ENCODE results near the gene RARB.

The RARB gene

GRCh38 chr3:25410703-25411102 lies 17.4 kb upstream of the RARB start:
- H3K4me2 ChIP-seq (ENCODE audit: low read length) = no peak overlapping the region
- no peaks in the 10 kb centered on the region for H3K36me3 ChIP-seq (ENCODE audit: insufficient read depth, low read length)
- no peak overlapping the region for H3K4me3 ChIP-seq (ENCODE audit: low read depth, low read length, poor library complexity, severe bottlenecking)
- no peak for TF ChIP-seq EZH2 (IDR thresholded peaks at IDR 0.05; ENCODE audit: borderline replicate concordance, low read length)
- no peak for TF ChIP-seq CTCF (IDR thresholded peaks at IDR 0.05; ENCODE audit: low read length)
- no peak overlapping the region for H2AFZ ChIP-seq (ENCODE audit: low read length)
- H3K79me2 ChIP-seq (ENCODE audit: insufficient read depth, low read length) = no peaks in the 10 kb centered on the region
- no peaks in the 10 kb centered on the region for H3F3A ChIP-seq (ENCODE audit: insufficient read depth, low read length)
- H3K9ac ChIP-seq (ENCODE audit: low read length) = no peak overlapping the region
- no peaks in the 10 kb centered on the region for H3K9me3 ChIP-seq (ENCODE audit: low read length)
- no peaks in the 10 kb centered on the region for H3K4me1 ChIP-seq (ENCODE audit: insufficient read depth, low read length, severe bottlenecking)
- H4K20me1 ChIP-seq (ENCODE audit: insufficient read depth, low read length) = no peaks in the 10 kb centered on the region
- no peaks in the 10 kb centered on the region for H3K9me2 ChIP-seq (ENCODE audit: low read depth, low read length)
- H3K27me3 ChIP-seq (ENCODE audit: insufficient read depth, low read length) = no peaks in the 10 kb centered on the region
- H3K27ac ChIP-seq (ENCODE audit: low read depth, low read length, poor library complexity, severe bottlenecking) = no peak overlapping the region

GRCh38 chr3:25412269-25412668 lies 15.8 kb upstream of the RARB start:
- Histone ChIP-seq H3K9me2 (ENCODE audit: low read depth, low read length) (no peaks in the 10 kb centered on the region), H3K36me3 (ENCODE audit: insufficient read depth, low read length) (no peaks in the 10 kb centered on the region), H2AFZ (ENCODE audit: low read length) (no peak overlapping the region), H3K9me3 (ENCODE audit: low read length) (no peaks in the 10 kb centered on the region), H3K27me3 (ENCODE audit: insufficient read depth, low read length) (no peaks in the 10 kb centered on the region), H3K9ac (ENCODE audit: low read length) (no peak overlapping the region), H3K27ac (ENCODE audit: low read depth, low read length, poor library complexity, severe bottlenecking) (no peak overlapping the region), H3K4me3 (ENCODE audit: low read depth, low read length, poor library complexity, severe bottlenecking) (no peak overlapping the region), H3K4me1 (ENCODE audit: insufficient read depth, low read length, severe bottlenecking) (no peaks in the 10 kb centered on the region), H4K20me1 (ENCODE audit: insufficient read depth, low read length) (no peaks in the 10 kb centered on the region), H3F3A (ENCODE audit: insufficient read depth, low read length) (no peaks in the 10 kb centered on the region), H3K79me2 (ENCODE audit: insufficient read depth, low read length) (no peaks in the 10 kb centered on the region), H3K4me2 (ENCODE audit: low read length) (no peak overlapping the region)
- no peak for TF ChIP-seq EZH2 (IDR thresholded peaks at IDR 0.05; ENCODE audit: borderline replicate concordance, low read length)
- TF ChIP-seq CTCF (IDR thresholded peaks at IDR 0.05; ENCODE audit: low read length) = no peak

GRCh38 chr3:25416176-25416575 lies 11.9 kb upstream of the RARB start:
- H3F3A ChIP-seq (ENCODE audit: insufficient read depth, low read length) = no peaks in the 10 kb centered on the region
- no peak overlapping the region for H3K9ac ChIP-seq (ENCODE audit: low read length)
- H3K27ac ChIP-seq (ENCODE audit: low read depth, low read length, poor library complexity, severe bottlenecking) = no peak overlapping the region
- H3K79me2 ChIP-seq (ENCODE audit: insufficient read depth, low read length) = no peaks in the 10 kb centered on the region
- no peak for TF ChIP-seq EZH2 (IDR thresholded peaks at IDR 0.05; ENCODE audit: borderline replicate concordance, low read length)
- no peak overlapping the region for H2AFZ ChIP-seq (ENCODE audit: low read length)
- no peaks in the 10 kb centered on the region for H3K4me1 ChIP-seq (ENCODE audit: insufficient read depth, low read length, severe bottlenecking)
- no peaks in the 10 kb centered on the region for H3K36me3 ChIP-seq (ENCODE audit: insufficient read depth, low read length)
- no peak overlapping the region for H3K4me2 ChIP-seq (ENCODE audit: low read length)
- H3K4me3 ChIP-seq (ENCODE audit: low read depth, low read length, poor library complexity, severe bottlenecking) = no peak overlapping the region
- no peaks in the 10 kb centered on the region for H3K9me3 ChIP-seq (ENCODE audit: low read length)
- no peaks in the 10 kb centered on the region for H3K27me3 ChIP-seq (ENCODE audit: insufficient read depth, low read length)
- H4K20me1 ChIP-seq (ENCODE audit: insufficient read depth, low read length) = no peaks in the 10 kb centered on the region
- H3K9me2 ChIP-seq (ENCODE audit: low read depth, low read length) = no peaks in the 10 kb centered on the region

GRCh38 chr3:25418596-25418995 lies 9.5 kb upstream of the RARB start:
- H3K4me3 ChIP-seq (ENCODE audit: low read depth, low read length, poor library complexity, severe bottlenecking) = no peak overlapping the region

More at GRCh38 chr3:25418596-25418995, 9.5 kb upstream of the RARB start:
- H3K27me3 ChIP-seq (ENCODE audit: insufficient read depth, low read length) = no peaks in the 10 kb centered on the region
- H3K79me2 ChIP-seq (ENCODE audit: insufficient read depth, low read length) = no peaks in the 10 kb centered on the region
- H3F3A ChIP-seq (ENCODE audit: insufficient read depth, low read length) = no peaks in the 10 kb centered on the region
- H3K4me1 ChIP-seq (ENCODE audit: insufficient read depth, low read length, severe bottlenecking) = no peaks in the 10 kb centered on the region
- H2AFZ ChIP-seq (ENCODE audit: low read length) = no peak overlapping the region
- H3K4me2 ChIP-seq (ENCODE audit: low read length) = no peak overlapping the region
- no peaks in the 10 kb centered on the region for H3K36me3 ChIP-seq (ENCODE audit: insufficient read depth, low read length)
- TF ChIP-seq EZH2 (IDR thresholded peaks at IDR 0.05; ENCODE audit: borderline replicate concordance, low read length) (no peak), CTCF (IDR thresholded peaks at IDR 0.05; ENCODE audit: low read length) (no peak)
- no peak overlapping the region for H3K27ac ChIP-seq (ENCODE audit: low read depth, low read length, poor library complexity, severe bottlenecking)
- H3K9ac ChIP-seq (ENCODE audit: low read length) = no peak overlapping the region
- H4K20me1 ChIP-seq (ENCODE audit: insufficient read depth, low read length) = no peaks in the 10 kb centered on the region
- no peaks in the 10 kb centered on the region for H3K9me2 ChIP-seq (ENCODE audit: low read depth, low read length)
- no peaks in the 10 kb centered on the region for H3K9me3 ChIP-seq (ENCODE audit: low read length)
